PC-3 (cell line): ENCODE measurements around the gene NPFFR1. TPM values are rescaled to one million over a fixed set of nuclear protein-coding genes. Genes with fewer than 3 reads are reported as not detected.

ENCODE experiments used
- ATAC-seq: fragments of 200-7000 bp; cut with Tn5 transposase; 2 replicates; pipeline ENCODE4 v1.9.1; 2020; ENCODE audit warnings: mild to moderate bottlenecking, moderate library complexity
- BruUV-seq: library from RNA; stranded (reverse); fragments of 400-500 nt; replicated peaks from 2 replicates; lab custom pipeline; 2021; lab: Mats Ljungman, UMichigan
- CTCF ChIA-PET: fragments of 300-600 bp; sonication (Branson Sonifier 250); formaldehyde crosslinking; loops from one replicate; lab custom pipeline; 2022; ENCODE audit warnings: antibody characterized with exemption; lab: Charles Lee
- POLR2A ChIA-PET: fragments of 300-600 bp; sonication (Branson Sonifier 250); formaldehyde crosslinking; loops from one replicate; lab custom pipeline; 2022; ENCODE audit warnings: antibody characterized with exemption; ENCODE audit not compliant: unreplicated experiment; lab: Charles Lee
- DNase-seq: peaks from one replicate; pipeline ENCODE4 v3.0.0-alpha.2; 2015
- H2AFZ ChIP-seq: fragments of 300-600 bp; sonication (generic); 2 replicates; pipeline ENCODE4 v1.6.0; 2016; ENCODE audit warnings: antibody characterized with exemption, low read length
- H3F3A ChIP-seq: fragments of 300-600 bp; sonication (generic); one replicate; pipeline ENCODE4 v1.6.0; 2017; ENCODE audit warnings: antibody characterized with exemption, low read length, control low read depth, mild to moderate bottlenecking; ENCODE audit not compliant: unreplicated experiment
- H3K27ac ChIP-seq: fragments of 300-600 bp; sonication (generic); 2 replicates; pipeline ENCODE4 v1.5.1; 2016; ENCODE audit warnings: mild to moderate bottlenecking, low read length
- H3K27me3 ChIP-seq: fragments of 300-600 bp; sonication (generic); 2 replicates; pipeline ENCODE4 v1.6.1; 2016; ENCODE audit warnings: low read length, mixed read lengths
- H3K36me3 ChIP-seq: fragments of 300-600 bp; sonication (generic); 2 replicates; pipeline ENCODE4 v1.6.1; 2016; ENCODE audit warnings: low read depth, mixed run types, low read length, mixed read lengths
- H3K4me1 ChIP-seq: fragments of 300-600 bp; sonication (generic); 2 replicates; pipeline ENCODE4 v1.5.1; 2016; ENCODE audit warnings: low read length; ENCODE audit not compliant: insufficient read depth
- H3K4me2 ChIP-seq: fragments of 300-600 bp; sonication (generic); 2 replicates; pipeline ENCODE4 v1.6.0; 2016; ENCODE audit warnings: low read length
- H3K4me3 ChIP-seq: fragments of 300-600 bp; sonication (generic); 2 replicates; pipeline ENCODE4 v1.5.1; 2016; ENCODE audit warnings: mild to moderate bottlenecking, low read length, mixed read lengths
- H3K79me2 ChIP-seq: fragments of 300-600 bp; sonication (generic); 2 replicates; pipeline ENCODE4 v1.6.1; 2017; ENCODE audit warnings: low read length, mixed read lengths
- H3K9ac ChIP-seq: fragments of 300-600 bp; sonication (generic); 2 replicates; pipeline ENCODE4 v1.6.0; 2016; ENCODE audit warnings: mild to moderate bottlenecking, low read length
- H3K9me2 ChIP-seq: fragments of 300-600 bp; sonication (generic); replicated peaks from 2 replicates; pipeline ENCODE4 v1.6.1; 2016; ENCODE audit warnings: mixed run types, low read length, mixed read lengths
- H3K9me3 ChIP-seq: fragments of 300-600 bp; sonication (generic); 2 replicates; pipeline ENCODE4 v1.6.1; 2016; ENCODE audit warnings: low read length, mixed read lengths
- H4K20me1 ChIP-seq: fragments of 300-600 bp; sonication (generic); 2 replicates; pipeline ENCODE4 v1.6.1; 2016; ENCODE audit warnings: low read length, mixed read lengths
- EZH2 ChIP-seq: fragments of 300-600 bp; sonication (generic); IDR thresholded peaks from one replicate; pipeline ENCODE4 v1.6.1; 2017; ENCODE audit warnings: antibody characterized with exemption, mild to moderate bottlenecking, low read length; ENCODE audit not compliant: unreplicated experiment
- EZH2phosphoT487 ChIP-seq: fragments of 300-600 bp; sonication (generic); IDR thresholded peaks from 2 replicates; pipeline ENCODE4 v1.6.1; 2018; ENCODE audit warnings: mild to moderate bottlenecking, antibody characterized with exemption, low read length, borderline replicate concordance
- intact Hi-C: fragments of 100-400 bp; cut with micrococcal nuclease; formaldehyde crosslinking; loops from 2 replicates; pipeline ENCODE4 v1.9.0; 2023
- total RNA-seq: library from RNA; depleted of rRNA; stranded (reverse); fragments of >200 nt; gene quantifications from 2 replicates; pipeline ENCODE4 v1.2.3, GENCODE V29; 2014
- TF ChIP-seq, protein P1 (sequence below): fragments of 300-600 bp; sonication (generic); conservative IDR thresholded peaks from 2 replicates; pipeline ENCODE4 v1.5.1; 2017; ENCODE audit warnings: antibody characterized with exemption, low read depth, mild to moderate bottlenecking, low read length

The NPFFR1 gene
- total RNA-seq, 1 experiment from 2014 or later = not detected

DNA sequence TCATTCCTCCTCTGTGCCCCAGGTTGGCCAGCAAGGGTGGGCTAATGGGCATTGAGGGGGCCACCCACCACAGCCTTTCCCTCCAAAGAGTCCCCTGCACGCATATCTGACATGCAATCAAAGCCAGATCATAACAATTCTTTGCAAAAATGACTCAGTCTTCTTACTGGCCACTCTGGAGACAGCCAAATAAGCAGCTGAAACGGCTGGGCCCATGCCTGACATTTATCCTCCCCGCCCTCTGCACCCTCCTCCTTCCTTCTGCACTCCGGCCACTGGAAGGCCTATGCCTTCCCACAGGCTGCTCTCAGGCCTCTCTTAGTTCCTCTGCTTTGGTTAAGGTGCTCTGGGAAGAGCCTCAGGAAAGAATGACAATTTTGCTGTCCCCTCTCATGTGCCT is 29.2 kb upstream of the NPFFR1 start:
- Histone ChIP-seq H3F3A (no peaks in the 10 kb centered on the region), H3K4me2 (no peak overlapping the region), H3K27me3 (no peaks in the 10 kb centered on the region), H3K27ac (no peak overlapping the region), H3K9me3 (no peaks in the 10 kb centered on the region), H3K79me2 (no peaks in the 10 kb centered on the region), H2AFZ (no peak overlapping the region), H3K4me1 (no peaks in the 10 kb centered on the region), H3K9ac (no peak overlapping the region), H3K4me3 (no peak overlapping the region), H3K9me2 (no peaks in the 10 kb centered on the region), H4K20me1 (no peaks in the 10 kb centered on the region), H3K36me3 (0 out of 2 replicates have a peak, but pooled peaks cover 3% of the 10 kb centered on the region)
- no TSS peak for BruUV-seq
- CTCF ChIA-PET = no interaction called here
- POLR2A ChIA-PET = no interaction called here
- TF ChIP-seq, protein P1, sequence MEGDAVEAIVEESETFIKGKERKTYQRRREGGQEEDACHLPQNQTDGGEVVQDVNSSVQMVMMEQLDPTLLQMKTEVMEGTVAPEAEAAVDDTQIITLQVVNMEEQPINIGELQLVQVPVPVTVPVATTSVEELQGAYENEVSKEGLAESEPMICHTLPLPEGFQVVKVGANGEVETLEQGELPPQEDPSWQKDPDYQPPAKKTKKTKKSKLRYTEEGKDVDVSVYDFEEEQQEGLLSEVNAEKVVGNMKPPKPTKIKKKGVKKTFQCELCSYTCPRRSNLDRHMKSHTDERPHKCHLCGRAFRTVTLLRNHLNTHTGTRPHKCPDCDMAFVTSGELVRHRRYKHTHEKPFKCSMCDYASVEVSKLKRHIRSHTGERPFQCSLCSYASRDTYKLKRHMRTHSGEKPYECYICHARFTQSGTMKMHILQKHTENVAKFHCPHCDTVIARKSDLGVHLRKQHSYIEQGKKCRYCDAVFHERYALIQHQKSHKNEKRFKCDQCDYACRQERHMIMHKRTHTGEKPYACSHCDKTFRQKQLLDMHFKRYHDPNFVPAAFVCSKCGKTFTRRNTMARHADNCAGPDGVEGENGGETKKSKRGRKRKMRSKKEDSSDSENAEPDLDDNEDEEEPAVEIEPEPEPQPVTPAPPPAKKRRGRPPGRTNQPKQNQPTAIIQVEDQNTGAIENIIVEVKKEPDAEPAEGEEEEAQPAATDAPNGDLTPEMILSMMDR = no peak
- TF ChIP-seq EZH2 = no peak
- no peak for TF ChIP-seq EZH2phosphoT487
- ATAC-seq (peak; percentile 50), DNase-seq (no peak)
- intact Hi-C loops = no loop called here

DNA sequence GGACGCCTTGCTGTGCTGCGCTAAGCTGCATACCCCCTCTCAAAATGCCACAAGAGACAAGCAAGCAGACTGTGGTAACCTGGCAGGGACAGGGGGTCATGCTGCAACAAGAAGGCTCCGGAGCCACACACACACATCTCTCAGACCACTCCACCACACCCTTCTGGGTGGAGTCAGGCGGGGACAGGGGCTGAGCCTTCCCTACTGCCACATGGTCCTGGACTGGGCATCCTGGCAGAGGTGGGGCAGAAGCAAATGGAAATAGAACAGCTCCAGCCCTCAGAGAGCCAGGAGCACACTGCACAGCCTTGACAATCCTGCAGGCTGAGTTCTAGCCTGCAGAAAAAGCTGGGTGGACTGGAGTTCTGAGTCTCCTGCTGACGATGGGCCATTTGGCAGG is 28.4 kb upstream of the NPFFR1 start:
- no peak overlapping the region for H3K27ac ChIP-seq
- DNase-seq (no peak), ATAC-seq (no peak)
- no peaks in the 10 kb centered on the region for H3K9me3 ChIP-seq
- no TSS peak for BruUV-seq
- CTCF ChIA-PET = no interaction called here
- no peak overlapping the region for H2AFZ ChIP-seq
- 0 out of 2 replicates have a peak, but pooled peaks cover 3% of the 10 kb centered on the region for H3K36me3 ChIP-seq
- H3K9ac ChIP-seq = no peak overlapping the region
- H3F3A ChIP-seq = no peaks in the 10 kb centered on the region
- H4K20me1 ChIP-seq = no peaks in the 10 kb centered on the region
- H3K4me1 ChIP-seq = no peaks in the 10 kb centered on the region
- no peak overlapping the region for H3K4me3 ChIP-seq
- TF ChIP-seq, protein P1 = no peak
- TF ChIP-seq EZH2phosphoT487 = no peak
- no peak for TF ChIP-seq EZH2
- H3K27me3 ChIP-seq = no peaks in the 10 kb centered on the region
- H3K4me2 ChIP-seq = no peak overlapping the region
- H3K79me2 ChIP-seq = no peaks in the 10 kb centered on the region
- POLR2A ChIA-PET = interaction anchor here (0.7 kb wide), 1 partner anchor 78 kb away, joined by 3 read pairs; no protein-coding TSS in a partner anchor
- no peaks in the 10 kb centered on the region for H3K9me2 ChIP-seq
- intact Hi-C loops = no loop called here

DNA sequence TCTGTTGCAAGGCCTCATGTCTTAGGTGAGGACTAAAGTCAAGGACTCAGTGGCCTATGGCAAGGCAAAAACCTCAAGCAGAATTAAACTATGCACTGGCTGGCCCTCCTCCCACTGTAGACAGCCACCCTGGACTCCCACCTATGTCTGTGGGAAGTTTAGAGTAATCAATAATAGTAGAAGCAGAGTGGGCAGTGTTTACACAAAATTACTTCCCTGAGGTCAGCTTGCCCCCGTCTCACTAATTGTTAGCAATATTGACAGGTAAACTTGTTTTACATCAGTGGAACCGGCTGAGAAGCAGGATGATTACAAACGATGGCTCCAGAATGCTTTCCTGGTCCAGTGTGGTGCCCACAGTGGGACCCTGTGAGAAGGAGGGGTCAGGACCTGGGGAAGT is 27.9 kb upstream of the NPFFR1 start:
- H3K27ac ChIP-seq = no peak overlapping the region
- TF ChIP-seq, protein P1 = no peak
- TF ChIP-seq EZH2phosphoT487 = no peak
- no peak for TF ChIP-seq EZH2
- H3K4me3 ChIP-seq = no peak overlapping the region
- H3K4me1 ChIP-seq = no peaks in the 10 kb centered on the region
- H3F3A ChIP-seq = no peaks in the 10 kb centered on the region
- H3K36me3 ChIP-seq = 0 out of 2 replicates have a peak, but pooled peaks cover 3% of the 10 kb centered on the region
- no peak for DNase-seq
- no peak overlapping the region for H3K4me2 ChIP-seq
- intact Hi-C loops = no loop called here
- H3K27me3 ChIP-seq = no peaks in the 10 kb centered on the region
- ATAC-seq = no peak
- POLR2A ChIA-PET = interaction anchor here (0.7 kb wide), 1 partner anchor 78 kb away, joined by 3 read pairs; no protein-coding TSS in a partner anchor
- no peaks in the 10 kb centered on the region for H3K9me3 ChIP-seq
- H3K79me2 ChIP-seq = no peaks in the 10 kb centered on the region
- CTCF ChIA-PET = no interaction called here
- no peak overlapping the region for H3K9ac ChIP-seq
- no peaks in the 10 kb centered on the region for H3K9me2 ChIP-seq
- BruUV-seq = no TSS peak
- no peaks in the 10 kb centered on the region for H4K20me1 ChIP-seq
- no peak overlapping the region for H2AFZ ChIP-seq
